ENCODE data around the gene MN1.

DNA sequence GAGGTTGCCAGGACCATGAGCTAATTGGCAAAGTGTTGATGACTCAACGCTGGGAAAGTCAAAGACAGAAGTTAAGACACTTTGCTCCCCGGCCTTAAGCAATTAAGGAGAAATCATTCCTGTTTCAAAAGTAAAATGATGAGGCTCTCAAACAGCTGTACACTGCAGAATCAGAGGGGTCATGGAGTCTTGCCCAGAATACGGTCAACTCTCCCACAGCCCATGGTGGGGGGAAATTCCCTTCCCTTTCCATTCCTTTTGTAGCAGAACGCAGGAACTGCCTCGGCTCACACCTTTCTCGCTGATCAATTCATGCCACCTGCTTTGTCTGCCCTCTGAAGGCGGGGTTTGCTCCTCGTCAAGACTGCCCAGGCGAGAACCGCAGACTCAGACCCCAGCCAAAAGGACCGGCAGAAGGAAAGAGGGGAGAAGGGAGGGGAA, 52.8 kb downstream of the MN1 start:
- TF ChIP-seq POLR2A (IDR thresholded peaks at IDR 0.05; ENCODE audit: extremely low read depth, insufficient read length): no peak
- TF ChIP-seq, protein P1, sequence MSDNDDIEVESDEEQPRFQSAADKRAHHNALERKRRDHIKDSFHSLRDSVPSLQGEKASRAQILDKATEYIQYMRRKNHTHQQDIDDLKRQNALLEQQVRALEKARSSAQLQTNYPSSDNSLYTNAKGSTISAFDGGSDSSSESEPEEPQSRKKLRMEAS (IDR thresholded peaks at IDR 0.05; ENCODE audit: low read depth, low read length): no peak
- TF ChIP-seq, protein P2, sequence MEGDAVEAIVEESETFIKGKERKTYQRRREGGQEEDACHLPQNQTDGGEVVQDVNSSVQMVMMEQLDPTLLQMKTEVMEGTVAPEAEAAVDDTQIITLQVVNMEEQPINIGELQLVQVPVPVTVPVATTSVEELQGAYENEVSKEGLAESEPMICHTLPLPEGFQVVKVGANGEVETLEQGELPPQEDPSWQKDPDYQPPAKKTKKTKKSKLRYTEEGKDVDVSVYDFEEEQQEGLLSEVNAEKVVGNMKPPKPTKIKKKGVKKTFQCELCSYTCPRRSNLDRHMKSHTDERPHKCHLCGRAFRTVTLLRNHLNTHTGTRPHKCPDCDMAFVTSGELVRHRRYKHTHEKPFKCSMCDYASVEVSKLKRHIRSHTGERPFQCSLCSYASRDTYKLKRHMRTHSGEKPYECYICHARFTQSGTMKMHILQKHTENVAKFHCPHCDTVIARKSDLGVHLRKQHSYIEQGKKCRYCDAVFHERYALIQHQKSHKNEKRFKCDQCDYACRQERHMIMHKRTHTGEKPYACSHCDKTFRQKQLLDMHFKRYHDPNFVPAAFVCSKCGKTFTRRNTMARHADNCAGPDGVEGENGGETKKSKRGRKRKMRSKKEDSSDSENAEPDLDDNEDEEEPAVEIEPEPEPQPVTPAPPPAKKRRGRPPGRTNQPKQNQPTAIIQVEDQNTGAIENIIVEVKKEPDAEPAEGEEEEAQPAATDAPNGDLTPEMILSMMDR (IDR thresholded peaks at IDR 0.05; ENCODE audit: low read depth, low read length): no peak

All from NB4 (cell line).